Left lung (tissue), 14 donors: ENCODE data around the gene GPAT3. TPM values are rescaled to one million over a fixed set of nuclear protein-coding genes. Genes with fewer than 3 reads are reported as not detected.
A peak's percentile ranks its signal among the peaks of the same experiment; 100 is the strongest.
"Not testable (repeated sequence)": the region's sequence is repeated elsewhere in the genome, so short reads cannot be mapped to it uniquely, and the experiment has no call there.

Source experiments
- ATAC-seq: fragments of 200-7000 bp; cut with Tn5 transposase; one replicate; pipeline ENCODE4 v1.9.1; 2020; ENCODE audit warnings: moderate library complexity
- DNase-seq, 4 donors: peaks; one replicate each; pipeline ENCODE4 v3.0.0-alpha.2; 2013 to 2020
- H3K27ac ChIP-seq, 2 donors: fragments of 200-600 bp; sonication (generic) in 1 of 2; one replicate each; pipeline versions ENCODE4 v1.5.0 to v1.8.0; 2020 to 2021
- H3K27me3 ChIP-seq, 2 donors: fragments of 200-600 bp; sonication (generic) in 1 of 2; one replicate each; pipeline versions ENCODE4 v1.5.0 to v1.8.0; 2020 to 2021
- H3K36me3 ChIP-seq, 2 donors: fragments of 200-600 bp; sonication (generic) in 1 of 2; one replicate each; pipeline versions ENCODE4 v1.5.0 to v1.8.0; 2020 to 2021
- H3K4me1 ChIP-seq, 2 donors: fragments of 200-600 bp; one replicate each; pipeline ENCODE4 v1.8.0; 2021
- H3K4me3 ChIP-seq, 2 donors: fragments of 200-600 bp; sonication (generic) in 1 of 2; one replicate each; pipeline versions ENCODE4 v1.5.0 to v1.8.0; 2020 to 2021; ENCODE audit warnings: mild to moderate bottlenecking in 1 of 2
- H3K9me3 ChIP-seq, 2 donors: fragments of 200-600 bp; sonication (generic) in 1 of 2; one replicate each; pipeline versions ENCODE4 v1.5.0 to v1.8.0; 2020 to 2021
- CTCF ChIP-seq, 2 donors: fragments of 200-600 bp; sonication (generic) in 1 of 2; IDR thresholded peaks; one replicate each; pipeline versions ENCODE4 v1.5.0 to v1.8.0; 2021; ENCODE audit warnings: antibody characterized with exemption in 2 of 2
- intact Hi-C, 2 donors: fragments of 100-400 bp; cut with DNase I; formaldehyde crosslinking; loops; one replicate each; pipeline versions ENCODE4 v1.11.2 to v1.14.2; 2022
- long read RNA-seq, 12 donors: library from polyadenylated mRNA in 2 of 12; unstranded in 2 of 12; transcript quantifications; one replicate each; pipeline ENCODE4 v2.0.0 and lab custom pipeline, GENCODE V29; 2019 to 2026
- polyA plus RNA-seq, 6 donors: library from polyadenylated mRNA; unstranded; fragments of 120-200 nt; gene quantifications; one replicate each; pipeline ENCODE4 v1.2.1, GENCODE V29; 2013; ENCODE audit not compliant: insufficient read length in 6 of 6
- total RNA-seq, 2 donors: library from RNA; stranded (reverse); fragmentation: NEBNext Ultra II Directional; extraction: Animal tissue kit (Norgen Biotek cat#: 25700); gene quantifications; one replicate each; pipeline ENCODE4 v1.2.1, GENCODE V29; 2021
- donor health status: DM: no; HTN: yes; CAD: no.
- donor health status: DM: no; HTN: no; CAD: no.

The GPAT3 gene
- 10 to 100 TPM in 1 of 2 donors, 1 to 10 TPM in 1; 5.7 to 16.6 TPM for total RNA-seq
- 10 to 100 TPM; 11.3 to 16.7 (median 14.2) TPM for polyA plus RNA-seq
- long read RNA-seq, donor 1, partial matches to known transcripts, result 0 of 4 reads
- long read RNA-seq, donor 1, other reads (novel, unspliced or antisense), result 0 of 4 reads
- long read RNA-seq, donor 2, partial matches to known transcripts, result 0 of 2 reads
- long read RNA-seq, donor 2, other reads (novel, unspliced or antisense), result 0 of 2 reads
- long read RNA-seq, donor 3, partial matches to known transcripts, result 0 of 2 reads
- long read RNA-seq, donor 3, other reads (novel, unspliced or antisense), result 0 of 2 reads
- long read RNA-seq, donor 4, partial matches to known transcripts, result 0 of 2 reads
- long read RNA-seq, donor 4, other reads (novel, unspliced or antisense), result 0 of 2 reads
- long read RNA-seq, donor 5, partial matches to known transcripts, result 0 of 4 reads
- long read RNA-seq, donor 5, other reads (novel, unspliced or antisense), result 0 of 4 reads
- long read RNA-seq, donor 6, partial matches to known transcripts, result 0 of 3 reads
- long read RNA-seq, donor 6, other reads (novel, unspliced or antisense), result 0 of 3 reads
- long read RNA-seq, donor 7, partial matches to known transcripts, result 0 of 1 reads
- long read RNA-seq, donor 7, other reads (novel, unspliced or antisense), result 0 of 1 reads
- long read RNA-seq, donor 8, partial matches to known transcripts, result 0 of 1 reads
- long read RNA-seq, donor 8, other reads (novel, unspliced or antisense), result 0 of 1 reads
- long read RNA-seq, donor 9, result 0 reads
- long read RNA-seq, donor 10, partial matches to known transcripts, result 1 of 2 reads
- long read RNA-seq, donor 10, other reads (novel, unspliced or antisense), result 0 of 2 reads
- long read RNA-seq, donor 11, result 0 reads
- long read RNA-seq, donor 12, partial matches to known transcripts, result 0 of 2 reads
- long read RNA-seq, donor 12, other reads (novel, unspliced or antisense), result 0 of 2 reads

GRCh38 chr4:83535520-83536361 is at the start of gene GPAT3:
Gene GPAT3, plus strand, starts transcription at chr4:83536108. Its CDS starts 515 bp downstream, at chr4:83536623.
- ATAC-seq, result peak; percentile 95
- no peak for TF ChIP-seq CTCF (IDR thresholded peaks at IDR 0.05)

GRCh38 chr4:83486457-83487129 is 49.3 kb upstream of the GPAT3 start:
- ATAC-seq, result no peak
- no peak overlapping the region for H3K4me3 ChIP-seq
- intact Hi-C loops, result no loop called here
- H3K4me1 ChIP-seq, result peaks cover 8 to 22% of the 10 kb centered on the region in 2 donors
- no peak for TF ChIP-seq CTCF (IDR thresholded peaks at IDR 0.05)
- no peaks in the 10 kb centered on the region for H3K36me3 ChIP-seq
- H3K27ac ChIP-seq, result no peak overlapping the region
- H3K9me3 ChIP-seq, result no peaks in the 10 kb centered on the region
- H3K27me3 ChIP-seq, result no peaks in the 10 kb centered on the region
- no peak for DNase-seq

More at GRCh38 chr4:83535520-83536361, at the start of gene GPAT3:
- H3K27ac ChIP-seq, result peak within 1 kb of the TSS; percentile 67 to 83
- intact Hi-C loops, result no loop called here
- peak; percentile 49 to 97 (median 81) for DNase-seq
- H3K4me3 ChIP-seq, result peak within 1 kb of the TSS; percentile 61 to 63
- H3K9me3 ChIP-seq, result no peaks in the 10 kb centered on the region
- no peaks in the 10 kb centered on the region for H3K36me3 ChIP-seq
- peaks cover 0 to 20% of the 10 kb centered on the region in 2 donors for H3K4me1 ChIP-seq
- peaks cover 4 to 39% of the 10 kb centered on the region in 2 donors for H3K27me3 ChIP-seq

- no peak for TF ChIP-seq CTCF (IDR thresholded peaks at IDR 0.05)
- no peak for ATAC-seq
- H3K4me1 ChIP-seq, result peaks cover 5 to 12% of the 10 kb centered on the region in 2 donors
- no peak for DNase-seq
- H3K27ac ChIP-seq, result no peak overlapping the region
- H3K36me3 ChIP-seq, result no peaks in the 10 kb centered on the region
- H3K27me3 ChIP-seq, result no peaks in the 10 kb centered on the region
- H3K4me3 ChIP-seq, result no peak overlapping the region
- no peaks in the 10 kb centered on the region for H3K9me3 ChIP-seq
- intact Hi-C loops, result no loop called here
Observed at GRCh38 chr4:83489711-83490326, 46.1 kb upstream of the GPAT3 start.

- ATAC-seq (peak; percentile 72), DNase-seq (peak in 1 of 4 donors; percentile 21)
- intact Hi-C loops, result no loop called here
- Histone ChIP-seq H3K27ac (no peak overlapping the region), H3K4me3 (no peak overlapping the region), H3K36me3 (no peaks in the 10 kb centered on the region), H3K27me3 (no peaks in the 10 kb centered on the region), H3K4me1 (peaks cover 0 to 4% of the 10 kb centered on the region in 2 donors), H3K9me3 (no peaks in the 10 kb centered on the region)
- peak; percentile 43 to 49 for TF ChIP-seq CTCF (IDR thresholded peaks at IDR 0.05)
Observed at GRCh38 chr4:83490876-83491450, 44.9 kb upstream of the GPAT3 start.

GRCh38 chr4:83496085-83496917 is 39.6 kb upstream of the GPAT3 start:
- H3K4me3 ChIP-seq, DNase-seq, intact Hi-C loops, H3K9me3 ChIP-seq, H3K36me3 ChIP-seq, H3K27ac ChIP-seq, ATAC-seq, H3K27me3 ChIP-seq, H3K4me1 ChIP-seq: not testable (repeated sequence)
